H1 (cell line): ENCODE measurements around the gene HHAT. TPM values are rescaled to one million over a fixed set of nuclear protein-coding genes. Genes with fewer than 3 reads are reported as not detected.

Experiments used
- CTCF ChIA-PET: fragments of 300-600 bp; sonication (Branson Sonifier 250); formaldehyde crosslinking; loops from one replicate; lab custom pipeline; 2021; ENCODE audit not compliant: partially characterized antibody; lab: Charles Lee
- POLR2A ChIA-PET: fragments of 300-600 bp; sonication (Branson Sonifier 250); formaldehyde crosslinking; loops from one replicate; lab custom pipeline; 2021; ENCODE audit warnings: inconsistent platforms; ENCODE audit not compliant: partially characterized antibody; lab: Charles Lee
- DNase-seq, 2 experiments: peaks; one replicate each; pipeline versions ENCODE4 v3.0.0 to v3.0.0-alpha.2; 2010 to 2022; ENCODE audit warnings: low spot score in 2 of 2, low read depth in 1 of 2, mixed read lengths in 1 of 2
- FAIRE-seq: peaks from 2 replicates; lab custom pipeline; 2011; peaks lifted over from hg19 to GRCh38; lab: Jason Lieb, UNC
- H2AFZ ChIP-seq: 2 replicates; pipeline ENCODE4 v1.8.1; 2012; ENCODE audit warnings: low read length, inconsistent platforms
- H2AK5ac ChIP-seq: 2 replicates; pipeline ENCODE4 v1.6.1; 2013; ENCODE audit warnings: low read depth, low read length
- H2BK120ac ChIP-seq: replicated peaks from 2 replicates; pipeline ENCODE3; 2013; ENCODE audit warnings: low read depth, low read length, inconsistent platforms
- H2BK12ac ChIP-seq: 2 replicates; pipeline ENCODE4 v1.6.1; 2013; ENCODE audit warnings: low read depth, low read length
- H2BK15ac ChIP-seq: 2 replicates; pipeline ENCODE4 v1.6.1; 2013; ENCODE audit warnings: low read length
- H2BK20ac ChIP-seq: 2 replicates; pipeline ENCODE4 v1.6.1; 2013; ENCODE audit warnings: low read length
- H2BK5ac ChIP-seq: 2 replicates; pipeline ENCODE4 v1.6.1; 2013; ENCODE audit warnings: low read depth, low read length
- H3K14ac ChIP-seq: 2 replicates; pipeline ENCODE4 v1.6.1; 2013; ENCODE audit warnings: inconsistent platforms; ENCODE audit not compliant: insufficient read length
- H3K18ac ChIP-seq: 2 replicates; pipeline ENCODE4 v1.6.1; 2013; ENCODE audit warnings: low read length; ENCODE audit errors: extremely low read depth
- H3K23ac ChIP-seq: 2 replicates; pipeline ENCODE4 v1.6.1; 2013; ENCODE audit warnings: inconsistent platforms; ENCODE audit not compliant: insufficient read length
- H3K23me2 ChIP-seq: 2 replicates; pipeline ENCODE4 v1.6.1; 2013; ENCODE audit warnings: low read depth, low read length
- H3K27ac ChIP-seq: 2 replicates; pipeline ENCODE4 v1.6.1; 2011; ENCODE audit warnings: low read depth, low read length, inconsistent platforms
- H3K27me3 ChIP-seq, 4 experiments: replicated peaks in 1 of 4; 1 replicate in 1 of 4; 2 replicates in 3 of 4; pipeline versions ENCODE4 v1.6.1 to v1.8.1; 2011 to 2013; ENCODE audit warnings: low read length in 3 of 4, mild to moderate bottlenecking in 3 of 4, inconsistent platforms in 2 of 4, mixed read lengths in 2 of 4, moderate library complexity in 1 of 4; ENCODE audit not compliant: control insufficient read depth in 3 of 4, insufficient read depth in 3 of 4; ENCODE audit errors: extremely low read depth in 1 of 4
- H3K36me3 ChIP-seq, 4 experiments: 2 replicates each; pipeline versions ENCODE4 v1.6.1 to v1.8.1; 2011 to 2013; ENCODE audit warnings: mild to moderate bottlenecking in 4 of 4, low read length in 3 of 4, moderate library complexity in 2 of 4, control low read depth in 1 of 4, inconsistent platforms in 1 of 4; ENCODE audit not compliant: insufficient read depth in 4 of 4, control insufficient read depth in 2 of 4
- H3K4ac ChIP-seq: replicated peaks from 2 replicates; pipeline ENCODE3; 2013; ENCODE audit warnings: low read length, low read depth, mixed read lengths, inconsistent platforms; ENCODE audit not compliant: insufficient read length
- H3K4me1 ChIP-seq, 4 experiments: replicated peaks in 1 of 4; 1 replicate in 1 of 4; 2 replicates in 3 of 4; pipeline versions ENCODE4 v1.6.1 to v1.8.1; 2011 to 2013; ENCODE audit warnings: low read length in 3 of 4, inconsistent platforms in 2 of 4, mixed read lengths in 1 of 4; ENCODE audit not compliant: insufficient read depth in 4 of 4, control insufficient read depth in 3 of 4
- H3K4me2 ChIP-seq, 2 experiments: 2 replicates each; pipeline versions ENCODE4 v1.6.1 to v1.8.1; 2011 to 2013; ENCODE audit warnings: low read depth in 2 of 2, low read length in 2 of 2, control low read depth in 1 of 2, inconsistent platforms in 1 of 2, mild to moderate bottlenecking in 1 of 2; ENCODE audit not compliant: insufficient read depth in 1 of 2
- H3K4me3 ChIP-seq, 4 experiments: fragments of 200-600, 300-600 bp in 1 of 4; sonication (generic), shearing (Covaris generic), sonication (Bioruptor Twin) in 1 of 4; 2 replicates each; pipeline versions ENCODE4 v1.5.1 to v1.8.1; 2011 to 2016; ENCODE audit warnings: low read length in 4 of 4, low read depth in 3 of 4, control low read depth in 2 of 4, inconsistent platforms in 2 of 4, mild to moderate bottlenecking in 2 of 4, mixed read lengths in 1 of 4, moderate library complexity in 1 of 4; ENCODE audit not compliant: insufficient read depth in 2 of 4; ENCODE audit errors: extremely low read depth in 1 of 4
- H3K56ac ChIP-seq: replicated peaks from 2 replicates; pipeline ENCODE3; 2013; ENCODE audit warnings: low read depth, mild to moderate bottlenecking, mixed read lengths, low read length, inconsistent platforms; ENCODE audit not compliant: insufficient read length
- H3K79me1 ChIP-seq: 2 replicates; pipeline ENCODE4 v1.6.1; 2013; ENCODE audit warnings: low read depth, low read length, control low read depth
- H3K79me2 ChIP-seq, 2 experiments: 2 replicates each; pipeline versions ENCODE4 v1.6.1 to v1.8.1; 2012 to 2013; ENCODE audit warnings: low read length in 2 of 2, mild to moderate bottlenecking in 2 of 2, inconsistent platforms in 1 of 2; ENCODE audit not compliant: insufficient read depth in 2 of 2, control insufficient read depth in 1 of 2
- H3K9ac ChIP-seq, 4 experiments: replicated peaks in 1 of 4; 1 replicate in 1 of 4; 2 replicates in 3 of 4; pipeline versions ENCODE4 v1.6.1 to v1.8.1; 2011 to 2013; ENCODE audit warnings: low read depth in 3 of 4, low read length in 3 of 4, control low read depth in 2 of 4, mild to moderate bottlenecking in 2 of 4, moderate library complexity in 2 of 4, inconsistent platforms in 1 of 4; ENCODE audit errors: extremely low read depth in 1 of 4
- H3K9me3 ChIP-seq, 2 experiments: 2 replicates each; pipeline versions ENCODE4 v1.6.1 to v1.8.1; 2012 to 2013; ENCODE audit warnings: mild to moderate bottlenecking in 2 of 2, moderate library complexity in 2 of 2, control low read depth in 1 of 2, inconsistent platforms in 1 of 2, low read depth in 1 of 2, low read length in 1 of 2, mixed read lengths in 1 of 2; ENCODE audit not compliant: insufficient read depth in 2 of 2
- H4K20me1 ChIP-seq, 2 experiments: replicated peaks in 1 of 2; 2 replicates each; pipeline versions ENCODE3 to v1.8.1; 2011 to 2013; ENCODE audit warnings: inconsistent platforms in 2 of 2, low read length in 2 of 2, mild to moderate bottlenecking in 1 of 2; ENCODE audit not compliant: insufficient read depth in 2 of 2, control insufficient read depth in 1 of 2
- H4K5ac ChIP-seq: 2 replicates; pipeline ENCODE4 v1.6.1; 2013; ENCODE audit warnings: low read length, low read depth, mixed read lengths, inconsistent platforms; ENCODE audit not compliant: insufficient read length
- H4K8ac ChIP-seq: 2 replicates; pipeline ENCODE4 v1.8.0; 2013; ENCODE audit warnings: mild to moderate bottlenecking, moderate library complexity, low read length, inconsistent platforms; ENCODE audit not compliant: insufficient read depth; ENCODE audit errors: extremely low read depth
- H4K91ac ChIP-seq: replicated peaks from 2 replicates; pipeline ENCODE3; 2013; ENCODE audit warnings: low read length, mixed read lengths, inconsistent platforms; ENCODE audit not compliant: insufficient read length
- ATF3 ChIP-seq: IDR thresholded peaks from 2 replicates; pipeline ENCODE4 v1.6.1; 2011; ENCODE audit warnings: low read depth, mild to moderate bottlenecking, low read length; ENCODE audit not compliant: insufficient read depth
- BACH1 ChIP-seq: IDR thresholded peaks from 2 replicates; pipeline ENCODE4 v1.6.1; 2012; ENCODE audit warnings: low read length, improper control_type of control experiment
- BRCA1 ChIP-seq: IDR thresholded peaks from 2 replicates; pipeline ENCODE4 v1.6.1; 2012; ENCODE audit warnings: low read depth, low read length, improper control_type of control experiment
- CBX5 ChIP-seq: fragments of 300-800, 300-1000 bp; sonication (generic); IDR thresholded peaks from 2 replicates; pipeline ENCODE4 v1.7.1; 2016; ENCODE audit warnings: antibody characterized with exemption, low read length, low read depth
- CBX8 ChIP-seq: fragments of 300-800, 300-1000 bp; sonication (generic); IDR thresholded peaks from 2 replicates; pipeline ENCODE4 v1.7.1; 2016; ENCODE audit warnings: low read depth, low read length, borderline replicate concordance
- CREB1 ChIP-seq: IDR thresholded peaks from 2 replicates; pipeline ENCODE4 v1.6.1; 2012; ENCODE audit warnings: inconsistent platforms
- EZH2 ChIP-seq: fragments of 200-600 bp; sonication (generic); IDR thresholded peaks from 2 replicates; pipeline ENCODE4 v1.7.1; 2012; ENCODE audit warnings: low read depth, mild to moderate bottlenecking, moderate library complexity, low read length, inconsistent platforms; ENCODE audit not compliant: severe bottlenecking
- HDAC2 ChIP-seq, 2 experiments: fragments of 300-600 bp in 1 of 2; sonication (generic) in 1 of 2; IDR thresholded peaks; 2 replicates each; pipeline ENCODE4 v1.6.1; 2011 to 2012; ENCODE audit warnings: low read depth in 2 of 2, low read length in 2 of 2, mild to moderate bottlenecking in 2 of 2, moderate library complexity in 2 of 2, borderline replicate concordance in 1 of 2, inconsistent platforms in 1 of 2
- HDAC6 ChIP-seq: IDR thresholded peaks from one replicate; pipeline ENCODE4 v1.7.1; 2012; ENCODE audit warnings: low read depth, mild to moderate bottlenecking, inconsistent platforms, low read length, moderate library complexity
- JUN ChIP-seq: IDR thresholded peaks from 2 replicates; pipeline ENCODE4 v1.6.1; 2011; ENCODE audit warnings: low read depth, mild to moderate bottlenecking, improper control_type of control experiment, low read length
- POU5F1 ChIP-seq: IDR thresholded peaks from 2 replicates; pipeline ENCODE4 v1.6.1; 2011; ENCODE audit warnings: low read depth, mild to moderate bottlenecking, low read length, moderate library complexity
- RBBP5 ChIP-seq: IDR thresholded peaks from 2 replicates; pipeline ENCODE4 v1.7.1; 2012; ENCODE audit warnings: low read depth, mild to moderate bottlenecking, inconsistent platforms, low read length, moderate library complexity, borderline replicate concordance
- RXRA ChIP-seq: IDR thresholded peaks from 2 replicates; pipeline ENCODE4 v1.6.1; 2011; ENCODE audit warnings: low read depth, mild to moderate bottlenecking, low read length, moderate library complexity; ENCODE audit not compliant: insufficient read depth
- SP1 ChIP-seq: IDR thresholded peaks from 2 replicates; pipeline ENCODE4 v1.6.1; 2011; ENCODE audit warnings: low read depth, low read length
- TAF1 ChIP-seq: IDR thresholded peaks from 2 replicates; pipeline ENCODE4 v1.6.1; 2011; ENCODE audit warnings: mild to moderate bottlenecking, low read depth, low read length
- WGBS, 2 experiments: shearing (Covaris generic) in 1 of 2; methylation state at CpG; one replicate each; pipeline versions ENCODE4 v1.1.6 to v1.1.7; 2013 to 2015; ENCODE audit warnings: low lambda C conversion rate in 2 of 2, mixed read lengths in 2 of 2, inconsistent platforms in 1 of 2, low coverage in 1 of 2, missing lambda C conversion rate in 1 of 2; ENCODE audit not compliant: insufficient replicate concordance in 2 of 2, insufficient coverage in 1 of 2, insufficient read length in 1 of 2; ENCODE audit errors: extremely low coverage in 1 of 2, missing lambda C conversion rate in 1 of 2; 5-methylcytosine and 5-hydroxymethylcytosine counted together
- polyA plus RNA-seq, 7 experiments: library from polyadenylated mRNA; depleted of rRNA in 3 of 7; stranded (reverse) in 5 of 7; unstranded in 2 of 7; fragments of >200 nt in 5 of 7; fragments of 200-250 nt in 2 of 7; gene quantifications; 1 replicate in 5 of 7; 2 replicates in 1 of 7; 4 replicates in 1 of 7; pipeline versions ENCODE4 v1.2.1 to v1.2.3, GENCODE V29; 2011 to 2013; ENCODE audit warnings: missing spikeins in 2 of 7, mixed read lengths in 2 of 7
- total RNA-seq: library from RNA; stranded (reverse); fragmentation: NEBNext Ultra II Directional; extraction: Animal tissue kit (Norgen Biotek cat#: 25700); gene quantifications from 2 replicates; pipeline ENCODE4 v1.2.1, GENCODE V29; 2021

The HHAT gene
- total and polyA plus RNA-seq, 2 of the 8 experiments (the other 6 are each of a cell fraction or from before 2014, with no cell fraction given): 0.15 to 0.51 TPM

GRCh38 chr1:210335001-210335400 lies 6.3 kb downstream of the HHAT start:
- H3K4ac ChIP-seq: no peak overlapping the region
- H2BK12ac ChIP-seq: no peak overlapping the region
- H3K23ac ChIP-seq: no peak overlapping the region
- H4K20me1 ChIP-seq: no peaks in the 10 kb centered on the region
- H2AFZ ChIP-seq: no peak overlapping the region
- no peak overlapping the region for H3K27ac ChIP-seq
- no peaks in the 10 kb centered on the region for H3K9me3 ChIP-seq
- H3K56ac ChIP-seq: no peak overlapping the region
- H3K27me3 ChIP-seq: peaks cover 27 to 41% (median 33%) of the 10 kb centered on the region in 4 experiments
- no peak overlapping the region for H4K91ac ChIP-seq
- H2BK20ac ChIP-seq: no peak overlapping the region
- DNase-seq (no peak), FAIRE-seq (no peak)
- no peak overlapping the region for H3K18ac ChIP-seq
- no peaks in the 10 kb centered on the region for H3K36me3 ChIP-seq
- H3K79me2 ChIP-seq: no peaks in the 10 kb centered on the region
- H2BK5ac ChIP-seq: no peak overlapping the region
- POLR2A ChIA-PET: no interaction called here
- H3K9ac ChIP-seq: no peak overlapping the region
- no peaks in the 10 kb centered on the region for H3K4me1 ChIP-seq
- no peak overlapping the region for H3K4me3 ChIP-seq
- no peak overlapping the region for H3K4me2 ChIP-seq
- H4K8ac ChIP-seq: no peak overlapping the region
- WGBS, 2 experiments: 92% methylated on average over 2 of the region's 2 CpGs; no CpG with 5 or more reads in 1 of the 2 experiments
- H2AK5ac ChIP-seq: no peak overlapping the region
- no peak overlapping the region for H2BK120ac ChIP-seq
- no peak overlapping the region for H3K14ac ChIP-seq
- H3K23me2 ChIP-seq: no peaks in the 10 kb centered on the region; the same call in 1 of the 2 replicates
- H4K5ac ChIP-seq: no peak overlapping the region
- CTCF ChIA-PET: interaction anchor here (1.4 kb wide), 1 partner anchor 25 kb away, joined by 3 read pairs; no protein-coding TSS in a partner anchor
- H2BK15ac ChIP-seq: no peak overlapping the region
- no peaks in the 10 kb centered on the region for H3K79me1 ChIP-seq
- no peak for TF ChIP-seq RBBP5
- no peak for TF ChIP-seq CBX5
- no peak for TF ChIP-seq TAF1
- TF ChIP-seq RXRA: no peak
- TF ChIP-seq HDAC2 (IDR thresholded peaks at IDR 0.05; ENCODE audit: borderline replicate concordance in 1 of 2, low read depth in 2 of 2, low read length in 2 of 2): no peak
- TF ChIP-seq POU5F1: no peak
- TF ChIP-seq ATF3: no peak
- no peak for TF ChIP-seq CBX8
- no peak for TF ChIP-seq EZH2
- no peak for TF ChIP-seq HDAC6
- no peak for TF ChIP-seq CREB1
- TF ChIP-seq JUN: no peak
- TF ChIP-seq BRCA1: no peak
- no peak for TF ChIP-seq SP1
- TF ChIP-seq BACH1: no peak
